CD8-positive, alpha-beta memory T cell (primary cell): ENCODE results near the gene RASGRF1. TPM values are rescaled to one million over a fixed set of nuclear protein-coding genes. Genes with fewer than 3 reads are reported as not detected.
"Not testable (repeated sequence)": the region's sequence is repeated elsewhere in the genome, so short reads cannot be mapped to it uniquely, and the experiment has no call there.

Experiments
- CTCF ChIA-PET: fragments of 350-600 bp; sonication (Branson Sonifier 250); formaldehyde crosslinking; loops from one replicate; lab custom pipeline; 2021; ENCODE audit warnings: antibody characterized with exemption; lab: Charles Lee
- POLR2A ChIA-PET: fragments of 350-600 bp; sonication (Branson Sonifier 250); formaldehyde crosslinking; loops from one replicate; lab custom pipeline; 2021; ENCODE audit warnings: antibody characterized with exemption; lab: Charles Lee
- DNase-seq, 5 donors: peaks; one replicate each; pipeline versions ENCODE4 v3.0.0 to v3.0.0-alpha.2; 2020 to 2022; ENCODE audit warnings: mixed read lengths in 1 of 5
- H3K27ac ChIP-seq: one replicate; pipeline ENCODE4 v1.7.0; 2013; ENCODE audit warnings: low read depth, mild to moderate bottlenecking, low read length, moderate library complexity
- H3K27me3 ChIP-seq: 2 replicates; pipeline ENCODE4 v1.7.0; 2013; ENCODE audit warnings: low read length, mild to moderate bottlenecking; ENCODE audit not compliant: insufficient read depth, poor library complexity, severe bottlenecking
- H3K36me3 ChIP-seq: 2 replicates; pipeline ENCODE4 v1.7.0; 2013; ENCODE audit warnings: mild to moderate bottlenecking, low read length, moderate library complexity; ENCODE audit not compliant: insufficient read depth
- H3K4me1 ChIP-seq: 2 replicates; pipeline ENCODE4 v1.7.0; 2013; ENCODE audit warnings: mild to moderate bottlenecking, low read length, moderate library complexity; ENCODE audit not compliant: insufficient read depth
- H3K4me3 ChIP-seq: 2 replicates; pipeline ENCODE4 v1.7.0; 2013; ENCODE audit warnings: mild to moderate bottlenecking, low read length
- H3K9me3 ChIP-seq: 2 replicates; pipeline ENCODE4 v1.7.0; 2013; ENCODE audit warnings: mild to moderate bottlenecking, low read length
- H3K27ac Mint-ChIP-seq, 8 donors: one replicate each; pipeline ENCODE4 v1.8.0; 2020 to 2021; ENCODE audit warnings: mixed read lengths in 8 of 8, mild to moderate bottlenecking in 6 of 8, inconsistent platforms in 3 of 8, moderate library complexity in 3 of 8
- H3K27me3 Mint-ChIP-seq, 2 donors: one replicate each; pipeline ENCODE4 v1.8.0; 2020 to 2021; ENCODE audit warnings: mixed read lengths in 2 of 2, mild to moderate bottlenecking in 1 of 2, moderate library complexity in 1 of 2
- H3K36me3 Mint-ChIP-seq, 3 donors: one replicate each; pipeline ENCODE4 v1.8.0; 2020 to 2021; ENCODE audit warnings: mixed read lengths in 3 of 3, inconsistent platforms in 1 of 3, mild to moderate bottlenecking in 1 of 3
- H3K4me1 Mint-ChIP-seq, 3 donors: one replicate each; pipeline ENCODE4 v1.8.0; 2020 to 2021; ENCODE audit warnings: mixed read lengths in 3 of 3, inconsistent platforms in 1 of 3, mild to moderate bottlenecking in 1 of 3
- H3K4me3 Mint-ChIP-seq, 7 donors: one replicate each; pipeline ENCODE4 v1.8.0; 2020 to 2021; ENCODE audit warnings: mixed read lengths in 7 of 7, mild to moderate bottlenecking in 6 of 7, moderate library complexity in 4 of 7, inconsistent platforms in 2 of 7
- H3K9me3 Mint-ChIP-seq, 5 donors: one replicate each; pipeline ENCODE4 v1.8.0; 2020 to 2022; ENCODE audit warnings: mixed read lengths in 5 of 5, mild to moderate bottlenecking in 3 of 5, moderate library complexity in 2 of 5, inconsistent platforms in 1 of 5
- polyA plus RNA-seq: library from polyadenylated mRNA; unstranded; fragments of 300-500 nt; fragmentation: Illumina TruSeq; gene quantifications from one replicate; pipeline ENCODE4 v1.2.3, GENCODE V29; 2021
- total RNA-seq, 2 experiments: library from RNA; stranded (reverse); gene quantifications; one replicate each; pipeline ENCODE4 v1.2.3, GENCODE V29; 2021

The RASGRF1 gene
- total and polyA plus RNA-seq, 3 experiments from 2014 or later: not detected

DNA sequence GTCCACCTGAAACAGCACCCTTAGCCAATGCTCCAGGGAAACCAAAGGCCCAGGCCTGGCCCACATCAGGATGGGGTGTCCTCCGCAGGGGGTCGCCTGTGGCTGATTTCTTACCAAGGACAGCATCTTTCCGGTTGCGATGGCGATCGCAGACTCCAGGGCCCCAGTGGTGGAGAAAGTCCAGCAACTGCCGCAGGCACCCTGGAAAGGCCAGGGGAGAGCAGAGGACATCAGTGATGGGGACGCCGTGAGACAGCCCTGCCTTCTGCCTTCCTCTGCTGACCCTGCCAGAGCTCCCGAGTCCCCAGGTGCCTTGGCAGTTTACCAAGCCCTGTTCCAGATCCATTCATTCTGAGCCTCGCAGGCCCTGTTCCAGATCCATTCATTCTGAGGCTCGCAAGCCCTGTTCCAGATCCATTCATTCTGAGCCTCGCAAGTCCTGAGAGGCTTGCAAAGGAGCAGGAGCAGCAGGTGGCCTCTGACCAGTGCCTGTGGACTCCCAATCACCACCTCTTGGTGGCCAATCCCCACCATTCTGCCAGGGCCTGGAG is 158.2 kb downstream of the RASGRF1 start:
- Histone ChIP-seq H3K9me3 (no peaks in the 10 kb centered on the region), H3K4me1 (peaks cover 1% of the 10 kb centered on the region)
- POLR2A ChIA-PET: no interaction called here

DNA sequence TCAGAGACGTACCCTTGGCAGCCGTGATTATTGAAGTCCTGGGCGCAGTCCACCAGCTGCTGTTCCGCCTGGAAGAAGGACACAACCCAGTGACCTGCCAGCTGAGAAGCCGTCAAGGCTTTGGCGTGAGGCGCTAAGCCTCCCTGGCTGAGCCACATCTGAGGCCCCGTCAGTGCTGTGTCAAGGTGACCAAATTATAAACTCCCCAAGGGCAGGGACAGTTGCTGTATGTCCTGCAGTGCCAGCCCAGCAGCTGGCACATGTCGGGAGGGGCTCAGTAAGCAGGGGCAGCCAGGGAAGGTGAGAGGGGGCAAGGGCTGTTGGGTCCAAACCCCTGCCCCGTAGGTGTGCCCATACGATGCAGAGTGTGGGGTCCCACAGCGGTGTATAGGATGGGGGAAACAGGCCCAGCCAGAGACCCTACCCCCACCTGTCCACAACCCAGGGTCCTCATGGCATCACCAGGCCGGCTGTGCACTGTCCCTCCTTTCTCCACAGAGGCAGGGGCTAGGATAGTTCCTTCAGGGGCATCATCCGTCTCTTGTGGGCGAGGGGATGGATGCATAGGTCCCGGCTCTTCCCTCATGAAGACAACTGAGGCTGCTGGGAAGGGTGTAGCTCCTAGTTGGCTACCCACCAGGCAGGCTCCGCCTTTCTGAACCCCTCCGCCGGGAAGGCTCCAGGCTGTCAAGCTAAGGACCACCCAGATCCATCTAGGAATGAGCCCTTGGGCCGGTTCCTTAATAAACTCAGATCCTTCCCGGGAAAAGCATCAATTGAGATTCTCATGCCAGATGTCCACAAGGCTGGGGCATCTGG is 158.9 kb downstream of the RASGRF1 start:
- H3K4me3 Mint-ChIP-seq: no peak overlapping the region
- POLR2A ChIA-PET: no interaction called here
- peaks cover 5 to 8% (median 7%) of the 10 kb centered on the region in 3 donors for H3K36me3 Mint-ChIP-seq
- H3K4me1 ChIP-seq: no peaks in the 10 kb centered on the region
- no peaks in the 10 kb centered on the region for H3K9me3 ChIP-seq
- H3K4me3 ChIP-seq: no peak overlapping the region
- H3K27ac Mint-ChIP-seq: peak overlapping the region in 1 of 8 donors; percentile 87
- H3K27ac ChIP-seq: no peak overlapping the region
- CTCF ChIA-PET: no interaction called here
- H3K27me3 Mint-ChIP-seq: peaks cover 0 to 1% of the 10 kb centered on the region in 2 donors
- H3K4me1 Mint-ChIP-seq: no peaks in the 10 kb centered on the region
- no peaks in the 10 kb centered on the region for H3K27me3 ChIP-seq
- H3K9me3 Mint-ChIP-seq: no peaks in the 10 kb centered on the region
- no peak for DNase-seq
- H3K36me3 ChIP-seq: no peaks in the 10 kb centered on the region

More for the DNA sequence above, 158.2 kb downstream of the RASGRF1 start:
- CTCF ChIA-PET: no interaction called here
- Mint-ChIP-seq H3K4me3 (no peak overlapping the region), H3K27me3 (peaks cover 0 to 1% of the 10 kb centered on the region in 2 donors), H3K27ac (no peak overlapping the region), H3K36me3 (peaks cover 1 to 5% (median 1%) of the 10 kb centered on the region in 3 donors), H3K4me1 (peaks cover 0 to 3% (median 2%) of the 10 kb centered on the region in 3 donors), H3K9me3 (no peaks in the 10 kb centered on the region)
- Histone ChIP-seq H3K36me3 (no peaks in the 10 kb centered on the region), H3K27me3 (no peaks in the 10 kb centered on the region), H3K4me3 (no peak overlapping the region), H3K27ac (no peak overlapping the region)
- DNase-seq: no peak

DNA sequence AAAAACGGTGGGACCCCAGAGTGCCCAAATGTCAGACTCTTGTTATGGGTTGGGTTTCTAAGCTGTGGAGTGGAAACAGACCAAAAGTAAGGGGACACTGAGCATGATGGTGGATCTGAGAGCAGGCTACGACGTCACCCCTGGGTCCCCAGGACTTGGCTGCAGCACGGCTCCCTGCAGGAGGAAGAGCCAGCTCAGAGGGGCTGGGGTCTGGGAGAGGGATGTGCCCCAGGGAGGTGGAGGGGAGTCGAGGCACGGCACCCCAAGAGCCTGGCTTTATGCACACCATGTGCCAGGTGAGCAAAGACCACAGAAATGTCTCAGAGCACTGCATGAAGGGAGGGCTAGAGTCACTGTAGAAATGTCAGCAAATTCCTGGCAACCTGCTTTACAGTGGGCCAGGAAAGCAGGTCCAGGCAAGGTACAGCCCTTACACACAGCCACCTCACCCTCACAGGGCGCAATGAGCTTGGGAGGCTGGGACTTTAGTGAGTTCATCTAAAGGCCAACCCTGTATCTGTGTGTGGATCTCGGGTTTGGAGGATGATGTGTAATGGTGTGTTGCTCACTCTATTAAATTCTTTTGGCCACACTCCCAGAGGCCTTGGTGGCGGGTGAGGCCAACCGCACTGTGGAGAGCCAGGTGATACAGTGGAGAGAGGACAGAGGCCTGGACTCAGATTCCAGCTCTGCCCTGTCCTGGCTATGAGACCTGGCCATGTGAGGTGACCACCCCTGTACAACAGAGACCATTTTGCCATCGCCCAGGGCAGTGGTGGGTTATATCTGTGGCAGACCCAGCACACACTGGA is 159.8 kb downstream of the RASGRF1 start:
- Histone ChIP-seq H3K36me3 (no peaks in the 10 kb centered on the region), H3K27ac (no peak overlapping the region), H3K9me3 (no peaks in the 10 kb centered on the region), H3K4me3 (no peak overlapping the region), H3K27me3 (no peaks in the 10 kb centered on the region), H3K4me1 (no peaks in the 10 kb centered on the region)
- no peak for DNase-seq
- H3K4me3 Mint-ChIP-seq: no peak overlapping the region
- peaks cover 0 to 1% of the 10 kb centered on the region in 2 donors for H3K27me3 Mint-ChIP-seq
- peaks cover 5 to 8% (median 7%) of the 10 kb centered on the region in 3 donors for H3K36me3 Mint-ChIP-seq
- CTCF ChIA-PET: no interaction called here
- H3K9me3 Mint-ChIP-seq: no peaks in the 10 kb centered on the region
- peak overlapping the region in 2 of 8 donors; percentile 32 to 87 for H3K27ac Mint-ChIP-seq
- no peaks in the 10 kb centered on the region for H3K4me1 Mint-ChIP-seq
- POLR2A ChIA-PET: no interaction called here

DNA sequence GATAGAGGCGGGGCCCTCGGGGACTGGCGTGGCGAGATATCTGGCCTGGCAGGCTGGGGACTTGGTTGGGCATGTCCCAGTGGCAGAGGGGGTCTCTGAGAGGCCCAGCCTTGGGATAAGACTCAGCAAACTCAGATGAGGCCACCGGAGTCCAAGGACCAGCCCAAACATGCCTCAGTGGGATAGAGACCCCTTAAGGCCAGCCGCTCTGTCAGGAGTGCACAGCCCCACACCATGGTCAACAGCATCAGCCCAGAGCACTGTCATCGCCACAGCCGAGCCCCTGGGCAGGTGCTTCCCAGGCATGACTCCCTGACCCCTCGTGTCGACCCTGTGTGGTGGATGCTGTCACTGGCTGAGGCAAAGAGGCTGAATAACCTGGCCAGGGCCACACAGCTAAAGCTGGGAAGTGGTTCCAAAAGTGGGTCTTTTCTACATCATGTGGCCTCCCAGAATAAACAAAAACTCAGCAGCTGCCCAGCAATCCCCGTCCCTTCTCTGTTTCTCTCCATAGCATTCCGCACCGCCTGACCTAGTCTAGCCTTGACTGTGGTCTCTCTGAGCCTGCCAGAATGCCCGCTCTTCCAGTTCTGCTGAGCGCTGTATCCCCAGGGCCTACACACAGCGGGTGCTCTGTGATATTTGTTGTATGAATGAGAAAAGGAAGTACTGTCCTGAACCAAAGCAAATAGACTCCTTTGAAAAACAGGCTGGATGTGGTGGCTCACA is 160.9 kb downstream of the RASGRF1 start:
- peak overlapping the region in 1 of 8 donors; percentile 8 for H3K27ac Mint-ChIP-seq
- H3K4me3 Mint-ChIP-seq: no peak overlapping the region
- ChIA-PET POLR2A (no interaction called here), CTCF (no interaction called here)
- no peaks in the 10 kb centered on the region for H3K27me3 ChIP-seq
- H3K27me3 Mint-ChIP-seq: peaks cover 0 to 1% of the 10 kb centered on the region in 2 donors
- no peaks in the 10 kb centered on the region for H3K9me3 Mint-ChIP-seq
- no peaks in the 10 kb centered on the region for H3K9me3 ChIP-seq
- H3K4me3 ChIP-seq: no peak overlapping the region
- no peaks in the 10 kb centered on the region for H3K4me1 ChIP-seq
- no peak overlapping the region for H3K27ac ChIP-seq
- H3K36me3 Mint-ChIP-seq: peaks cover 5 to 16% (median 7%) of the 10 kb centered on the region in 3 donors
- no peaks in the 10 kb centered on the region for H3K36me3 ChIP-seq
- H3K4me1 Mint-ChIP-seq: no peaks in the 10 kb centered on the region
- no peak for DNase-seq

DNA sequence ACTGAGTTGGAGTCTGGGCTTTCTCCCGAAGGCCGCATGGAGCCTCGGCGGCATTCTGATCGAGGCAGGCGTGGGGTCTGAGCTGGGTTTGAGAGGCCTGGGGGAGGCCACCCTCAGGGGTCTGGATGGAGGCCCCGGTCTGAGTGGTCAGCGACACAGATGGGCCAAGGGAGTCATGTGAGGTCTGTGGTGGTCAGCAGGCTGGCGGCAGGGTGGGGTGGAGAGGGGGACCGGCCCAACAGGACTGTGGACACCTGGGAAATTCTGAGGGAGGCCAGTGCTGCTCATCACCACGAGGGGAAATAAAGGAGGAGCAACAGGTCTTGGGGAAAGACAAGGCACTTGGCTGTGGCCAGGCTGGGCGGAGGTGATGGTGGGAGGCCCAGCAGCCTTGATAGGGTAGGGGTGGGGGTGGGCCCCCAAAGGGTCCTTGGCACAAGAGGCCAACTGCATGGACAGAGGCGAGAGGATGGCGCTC is 161.9 kb downstream of the RASGRF1 start:
- Mint-ChIP-seq H3K27ac (peak overlapping the region in 1 of 8 donors; percentile 47), H3K36me3 (peaks cover 6 to 23% (median 7%) of the 10 kb centered on the region in 3 donors)
- CTCF ChIA-PET: no interaction called here

DNA sequence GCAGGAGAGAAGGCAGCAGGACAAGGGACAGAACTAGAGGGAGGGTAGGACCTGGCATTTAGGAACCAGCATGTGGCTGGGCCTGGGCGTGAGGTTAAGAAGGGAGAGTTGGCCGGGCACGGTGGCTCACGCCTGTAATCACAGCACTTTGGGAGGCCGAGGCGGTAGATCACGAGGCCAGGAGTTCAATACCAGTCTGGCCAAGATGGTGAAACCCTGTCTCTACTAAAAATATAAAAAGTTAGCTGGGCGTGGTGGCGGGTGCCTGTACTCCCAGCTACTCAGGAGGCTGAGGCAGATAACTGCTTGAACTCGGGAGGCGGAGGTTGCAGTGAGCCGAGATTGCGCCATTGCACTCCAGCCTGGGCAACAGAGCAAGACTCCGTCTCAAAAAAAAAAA is 162.4 kb downstream of the RASGRF1 start:
- H3K4me1 ChIP-seq, H3K4me3 ChIP-seq, POLR2A ChIA-PET, H3K4me1 Mint-ChIP-seq, H3K9me3 ChIP-seq, H3K4me3 Mint-ChIP-seq, DNase-seq, H3K9me3 Mint-ChIP-seq, CTCF ChIA-PET, H3K27me3 Mint-ChIP-seq, H3K36me3 ChIP-seq, H3K27me3 ChIP-seq, H3K27ac ChIP-seq: not testable (repeated sequence)
- Mint-ChIP-seq H3K27ac (peak overlapping the region in 2 of 8 donors; percentile 58 to 65), H3K36me3 (peaks cover 6 to 27% (median 7%) of the 10 kb centered on the region in 3 donors)

More for the DNA sequence above, 161.9 kb downstream of the RASGRF1 start:
- no peaks in the 10 kb centered on the region for H3K36me3 ChIP-seq
- H3K9me3 ChIP-seq: no peaks in the 10 kb centered on the region
- H3K27me3 ChIP-seq: no peaks in the 10 kb centered on the region
- Mint-ChIP-seq H3K9me3 (no peaks in the 10 kb centered on the region), H3K4me3 (no peak overlapping the region), H3K27me3 (no peaks in the 10 kb centered on the region), H3K4me1 (no peaks in the 10 kb centered on the region)
- no peak overlapping the region for H3K4me3 ChIP-seq
- H3K4me1 ChIP-seq: no peaks in the 10 kb centered on the region
- no peak for DNase-seq
- H3K27ac ChIP-seq: no peak overlapping the region
- POLR2A ChIA-PET: no interaction called here

DNA sequence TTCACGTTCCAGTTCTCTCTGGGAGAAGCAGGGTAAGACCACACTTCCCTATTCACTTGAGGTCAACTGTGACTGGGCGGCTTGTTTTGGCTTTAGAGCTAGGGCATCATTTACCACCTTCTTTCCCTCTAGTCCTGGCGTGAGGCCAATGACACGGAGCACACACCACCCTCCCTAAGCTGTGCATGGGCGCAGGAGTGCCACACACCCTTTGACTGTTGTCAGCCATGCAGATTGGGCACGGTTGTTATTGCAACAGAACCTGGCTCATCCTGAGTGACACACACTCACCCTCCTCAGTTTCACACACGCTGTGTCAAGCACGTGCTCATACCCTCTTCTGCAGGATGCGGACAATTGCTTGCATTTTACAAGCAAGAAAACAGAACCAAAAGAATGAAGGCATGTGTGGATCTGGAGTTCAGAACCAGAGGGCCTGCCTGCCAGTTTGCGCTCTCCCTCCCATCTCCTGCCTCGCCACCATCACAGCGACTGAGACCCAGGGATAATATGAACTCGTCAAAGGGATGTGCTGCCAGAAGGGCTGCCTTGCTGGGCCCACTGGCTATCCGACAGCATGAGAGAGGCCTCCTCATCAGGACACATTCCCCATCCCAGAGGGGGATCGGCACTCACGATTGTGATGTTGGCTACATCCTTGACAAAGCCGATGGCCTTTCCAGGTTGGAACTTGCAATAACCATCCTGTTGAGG is 163.3 kb downstream of the RASGRF1 start:
- Histone ChIP-seq H3K36me3 (no peaks in the 10 kb centered on the region), H3K9me3 (no peaks in the 10 kb centered on the region), H3K4me3 (no peak overlapping the region), H3K27me3 (no peaks in the 10 kb centered on the region), H3K4me1 (no peaks in the 10 kb centered on the region), H3K27ac (no peak overlapping the region)
- peak overlapping the region in 2 of 8 donors; percentile 14 to 65 for H3K27ac Mint-ChIP-seq
- no peaks in the 10 kb centered on the region for H3K9me3 Mint-ChIP-seq
- H3K27me3 Mint-ChIP-seq: no peaks in the 10 kb centered on the region
- POLR2A ChIA-PET: no interaction called here
- peaks cover 6 to 36% (median 7%) of the 10 kb centered on the region in 3 donors for H3K36me3 Mint-ChIP-seq
- no peaks in the 10 kb centered on the region for H3K4me1 Mint-ChIP-seq
- no peak for DNase-seq
- H3K4me3 Mint-ChIP-seq: no peak overlapping the region
- CTCF ChIA-PET: no interaction called here
